ENCODE results near the gene CPE. TPM values are rescaled to one million over a fixed set of nuclear protein-coding genes. Genes with fewer than 3 reads are reported as not detected.

Gene CPE
- total RNA-seq, 1 experiment from 2014 or later: 0.92 TPM

GRCh38 chr4:165355900-165356300, 22.9 kb upstream of the CPE start:
- TF ChIP-seq POLR2AphosphoS5 (IDR thresholded peaks at IDR 0.05; ENCODE audit: low read depth, low read length): no peak
- TF ChIP-seq CTCF (IDR thresholded peaks at IDR 0.05): peak; percentile 68
- ChIA-PET POLR2A (no interaction called here), CTCF (interaction anchor here (0.6 kb wide), 1 partner anchor 234 kb away, joined by 4 read pairs; no protein-coding TSS in a partner anchor)
- intact Hi-C loops (cut with micrococcal nuclease; ENCODE audit: unreplicated experiment): loop anchor here (2.0 kb wide), 1 partner anchor 109 kb away; no protein-coding TSS in a partner anchor
- Histone ChIP-seq H3K4me1 (ENCODE audit: control insufficient read depth, insufficient read depth, low read length) (no peaks in the 10 kb centered on the region), H3K27ac (ENCODE audit: low read length) (no peak overlapping the region), H3K9me3 (ENCODE audit: control insufficient read depth, insufficient read depth, low read depth, low read length) (no peaks in the 10 kb centered on the region), H3K36me3 (ENCODE audit: control insufficient read depth, insufficient read depth, low read length) (no peaks in the 10 kb centered on the region), H3K4me3 (ENCODE audit: low read depth in 2 of 2, low read length in 2 of 2) (no peak overlapping the region), H3K27me3 (ENCODE audit: control insufficient read depth, insufficient read depth, low read length) (peaks cover under 1% of the 10 kb centered on the region)
- ATAC-seq (peak; percentile 66; the same call in 1 of the 2 replicates), DNase-seq (ENCODE audit: low read depth, low spot score) (no peak)
- BruUV-seq (replicated peaks): no TSS peak
- in situ Hi-C loops (cut with HindIII; ENCODE audit: low pct_unique_long_range_greater_than_20kb, low sequenced_read_pairs): no loop called here

GRCh38 chr4:165359506-165359905, 19.3 kb upstream of the CPE start:
- no peak for TF ChIP-seq TCF7L2 (IDR thresholded peaks at IDR 0.05; ENCODE audit: low read depth, low read length)
- no peak for TF ChIP-seq CTCF (IDR thresholded peaks at IDR 0.05)
- TF ChIP-seq POLR2AphosphoS5 (IDR thresholded peaks at IDR 0.05; ENCODE audit: low read depth, low read length): no peak
- TF ChIP-seq SIN3A (IDR thresholded peaks at IDR 0.05; ENCODE audit: borderline replicate concordance, insufficient read depth, low read depth, low read length): no peak
- no peak for TF ChIP-seq REST (IDR thresholded peaks at IDR 0.05; ENCODE audit: insufficient read depth in 1 of 2, low read depth in 2 of 2, low read length in 1 of 2)
- ChIA-PET POLR2A (no interaction called here), CTCF (no interaction called here)
- Histone ChIP-seq H3K4me1 (ENCODE audit: control insufficient read depth, insufficient read depth, low read length) (no peaks in the 10 kb centered on the region), H3K9me3 (ENCODE audit: control insufficient read depth, insufficient read depth, low read depth, low read length) (no peaks in the 10 kb centered on the region), H3K36me3 (ENCODE audit: control insufficient read depth, insufficient read depth, low read length) (no peaks in the 10 kb centered on the region), H3K27ac (ENCODE audit: low read length) (no peak overlapping the region), H3K4me3 (ENCODE audit: low read depth in 2 of 2, low read length in 2 of 2) (no peak overlapping the region), H3K27me3 (ENCODE audit: control insufficient read depth, insufficient read depth, low read length) (peaks cover 2% of the 10 kb centered on the region)
- ATAC-seq (no peak), DNase-seq (ENCODE audit: low read depth, low spot score) (no peak)
- BruUV-seq (replicated peaks): no TSS peak
- in situ Hi-C loops (cut with HindIII; ENCODE audit: low pct_unique_long_range_greater_than_20kb, low sequenced_read_pairs): no loop called here
- intact Hi-C loops (cut with micrococcal nuclease; ENCODE audit: unreplicated experiment): no loop called here

Measured in Panc1 (cell line).